A549 (cell line): ENCODE data around the gene GRID2IP. TPM values are rescaled to one million over a fixed set of nuclear protein-coding genes. Genes with fewer than 3 reads are reported as not detected.
A peak's percentile ranks its signal among the peaks of the same experiment; 100 is the strongest.

ENCODE experiments used
- ATAC-seq, 2 experiments: fragments of 200-7000 bp in 1 of 2; fragments of >200 bp in 1 of 2; cut with Nextera tagmentation in 1 of 2; cut with Tn5 transposase in 1 of 2; 3 replicates each; pipeline versions ENCODE4 v1.8.0 to v1.9.1; 2018 to 2020; ENCODE audit warnings: mild to moderate bottlenecking in 1 of 2, moderate library complexity in 1 of 2
- CTCF ChIA-PET: fragments of 300-600 bp; sonication (Branson Sonifier 250); formaldehyde crosslinking; extraction: SDS; loops from one replicate; lab custom pipeline; 2021; ENCODE audit warnings: antibody characterized with exemption, inconsistent platforms; lab: Yijun Ruan, JAX
- POLR2A ChIA-PET: fragments of 350-600 bp; formaldehyde crosslinking; extraction: SDS; loops from one replicate; lab custom pipeline; 2021; ENCODE audit warnings: antibody characterized with exemption, inconsistent platforms; lab: Yijun Ruan, JAX
- DNase-seq, 2 experiments: peaks; one replicate each; pipeline versions ENCODE4 v3.0.0 to v3.0.0-alpha.2; 2011 to 2016; ENCODE audit warnings: low read depth in 1 of 2, low spot score in 1 of 2
- FAIRE-seq: peaks from 2 replicates; lab custom pipeline; 2011; peaks lifted over from hg19 to GRCh38; lab: Jason Lieb, UNC
- H3K27ac ChIP-seq, 2 experiments: fragments of >200 bp; sonication (Bioruptor Twin); formaldehyde crosslinking; 3 replicates each; pipeline ENCODE4 v1.5.1; 2016 to 2017
- H3K4me1 ChIP-seq: fragments of >200 bp; sonication (Bioruptor Twin); formaldehyde crosslinking; 3 replicates; pipeline ENCODE4 v1.6.1; 2016
- H3K4me2 ChIP-seq: fragments of >200 bp; sonication (Bioruptor Twin); formaldehyde crosslinking; 3 replicates; pipeline ENCODE4 v1.6.1; 2016
- H3K4me3 ChIP-seq: fragments of >200 bp; sonication (Bioruptor Twin); formaldehyde crosslinking; 3 replicates; pipeline ENCODE4 v1.5.1; 2016
- H3K9me3 ChIP-seq: fragments of >200 bp; sonication (Bioruptor Twin); formaldehyde crosslinking; 3 replicates; pipeline ENCODE4 v1.6.1; 2016
- CBX8 ChIP-seq: fragments of 200-600 bp; sonication (generic); IDR thresholded peaks from 2 replicates; pipeline ENCODE4 v1.6.1; 2016
- CHD2 ChIP-seq: fragments of 150-350 bp; IDR thresholded peaks from 2 replicates; pipeline ENCODE4 v1.6.1; 2014; ENCODE audit warnings: low read length; ENCODE audit not compliant: partially characterized antibody
- EP300 ChIP-seq, 2 experiments: fragments of >200 bp; sonication (Bioruptor Twin); formaldehyde crosslinking; IDR thresholded peaks; 2 replicates in 1 of 2; 3 replicates in 1 of 2; pipeline ENCODE4 v1.6.1; 2016 to 2017
- FOSB ChIP-seq: fragments of 250-450 bp; sonication (Bioruptor Pico); IDR thresholded peaks from 2 replicates; pipeline ENCODE4 v1.5.0; 2020; ENCODE audit warnings: mild to moderate bottlenecking, moderate library complexity
- HES2 ChIP-seq: fragments of >200 bp; sonication (Bioruptor Twin); formaldehyde crosslinking; IDR thresholded peaks from 2 replicates; pipeline ENCODE4 v1.6.1; 2016
- HEYL ChIP-seq: fragments of 250-450 bp; sonication (Bioruptor Pico); IDR thresholded peaks from 2 replicates; pipeline ENCODE4 v1.8.0; 2021; ENCODE audit warnings: mild to moderate bottlenecking, moderate library complexity
- JUNB ChIP-seq: fragments of >200 bp; sonication (Bioruptor Twin); formaldehyde crosslinking; IDR thresholded peaks from 2 replicates; pipeline ENCODE4 v1.6.1; 2016
- KDM1A ChIP-seq: fragments of 200-600 bp; sonication (generic); IDR thresholded peaks from 2 replicates; pipeline ENCODE4 v1.6.1; 2016; ENCODE audit warnings: low read depth, mild to moderate bottlenecking
- KDM5A ChIP-seq: fragments of 200-600 bp; sonication (generic); IDR thresholded peaks from 2 replicates; pipeline ENCODE4 v1.6.1; 2016; ENCODE audit warnings: antibody characterized with exemption, mild to moderate bottlenecking
- PBX3 ChIP-seq: IDR thresholded peaks from 2 replicates; pipeline ENCODE4 v1.6.1; 2012
- RAD21 ChIP-seq, 2 experiments: fragments of >200 bp in 1 of 2; sonication (Bioruptor Twin) in 1 of 2; formaldehyde crosslinking in 1 of 2; IDR thresholded peaks in 1 of 2; conservative IDR thresholded peaks in 1 of 2; 2 replicates in 1 of 2; 3 replicates in 1 of 2; pipeline ENCODE4 v1.6.1; 2012 to 2018; ENCODE audit warnings: inconsistent platforms in 1 of 2
- RARB ChIP-seq: fragments of 250-450 bp; sonication (Bioruptor Pico); IDR thresholded peaks from 2 replicates; pipeline ENCODE4 v1.8.0; 2021; ENCODE audit warnings: mild to moderate bottlenecking, moderate library complexity
- RFX5 ChIP-seq: fragments of 450-650 bp; IDR thresholded peaks from 2 replicates; pipeline ENCODE4 v1.7.1; 2014; ENCODE audit warnings: antibody characterized with exemption, mild to moderate bottlenecking, moderate library complexity
- USF2 ChIP-seq: fragments of 450-650 bp; IDR thresholded peaks from 2 replicates; pipeline ENCODE4 v1.6.1; 2014; ENCODE audit warnings: antibody characterized with exemption
- WGBS: methylation state at CpG from one replicate; pipeline ENCODE4 v1.1.6; 2017; ENCODE audit errors: missing lambda C conversion rate; 5-methylcytosine and 5-hydroxymethylcytosine counted together
- polyA plus RNA-seq, 4 experiments: library from polyadenylated mRNA; depleted of rRNA in 3 of 4; stranded (reverse); fragments of >200 nt; fragmentation: RNase III in 1 of 4; extraction: RNeasy Plus Mini Kit Qiagen cat#74134 plus additional on column Dnase treatment in 1 of 4; gene quantifications; 2 replicates in 3 of 4; 3 replicates in 1 of 4; pipeline ENCODE4 v1.2.3, GENCODE V29; 2011 to 2017
- TF ChIP-seq, protein P1 (sequence below): IDR thresholded peaks from 2 replicates; pipeline ENCODE4 v1.6.1; 2012
- TF ChIP-seq, protein P2 (sequence below): fragments of >200 bp; sonication (Bioruptor Twin); formaldehyde crosslinking; IDR thresholded peaks from 3 replicates; pipeline ENCODE4 v1.5.1; 2016
- TF ChIP-seq, protein P3 (sequence below): IDR thresholded peaks from 2 replicates; pipeline ENCODE4 v1.6.1; 2012; ENCODE audit warnings: low read depth, borderline replicate concordance

Gene GRID2IP
- polyA plus RNA-seq, 2 of the 4 experiments (the other 2 are of a cell fraction), result not detected

DNA sequence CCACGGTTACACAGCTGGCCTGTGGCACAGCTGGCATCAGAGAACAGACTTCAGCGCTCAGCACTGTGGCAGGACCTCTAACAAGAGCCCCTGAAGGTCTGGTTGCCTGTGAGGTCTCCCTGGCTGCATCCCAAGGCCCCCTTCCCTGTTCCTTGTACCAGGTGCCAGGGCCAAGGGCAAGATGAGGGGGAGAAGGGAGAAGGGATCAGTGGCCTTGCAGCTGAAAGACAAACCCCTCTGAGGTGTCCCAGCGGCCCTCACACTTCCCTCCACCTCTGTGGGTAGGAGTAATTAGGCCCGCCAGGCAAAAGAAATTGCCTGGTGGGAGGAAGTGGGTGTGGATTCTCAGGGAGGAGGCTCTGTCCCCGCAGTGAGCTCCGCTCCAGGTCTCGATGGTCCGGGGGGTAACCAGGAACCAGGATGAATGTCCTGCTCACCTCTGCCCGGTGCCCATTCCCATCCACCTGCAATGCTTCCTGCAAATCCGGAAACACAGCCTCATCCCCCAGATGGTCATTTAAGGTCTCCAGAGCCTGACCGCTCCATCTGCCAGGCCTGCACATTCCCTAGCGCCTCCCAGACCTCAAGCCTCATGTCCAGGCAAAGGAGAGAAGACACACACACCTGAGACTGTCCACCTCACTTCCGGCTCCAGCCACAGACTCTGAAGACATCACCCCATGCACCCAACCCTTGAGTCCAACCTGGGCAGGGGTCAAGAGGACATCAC, 22.7 kb downstream of the GRID2IP start:
- H3K27ac ChIP-seq, result no peak overlapping the region
- TF ChIP-seq, protein P1, sequence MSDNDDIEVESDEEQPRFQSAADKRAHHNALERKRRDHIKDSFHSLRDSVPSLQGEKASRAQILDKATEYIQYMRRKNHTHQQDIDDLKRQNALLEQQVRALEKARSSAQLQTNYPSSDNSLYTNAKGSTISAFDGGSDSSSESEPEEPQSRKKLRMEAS, result no peak
- no peak for FAIRE-seq
- ChIA-PET CTCF (interaction anchor here (0.8 to 1.5 kb wide), 3 partner anchors 49 to 329 kb away, joined by 3 to 4 read pairs (median 3); partner anchors contain the start of gene INTS15), POLR2A (interaction anchor here (0.5 kb wide), 1 partner anchor 64 kb away, joined by 3 read pairs; no protein-coding TSS in a partner anchor)
- no peaks in the 10 kb centered on the region for H3K9me3 ChIP-seq
- no peak for DNase-seq
- WGBS, result 69% methylated on average over 12 of the region's 13 CpGs
- no peak for ATAC-seq
- H3K4me3 ChIP-seq, result no peak overlapping the region
- H3K4me2 ChIP-seq, result no peak overlapping the region
- H3K4me1 ChIP-seq, result no peaks in the 10 kb centered on the region

DNA sequence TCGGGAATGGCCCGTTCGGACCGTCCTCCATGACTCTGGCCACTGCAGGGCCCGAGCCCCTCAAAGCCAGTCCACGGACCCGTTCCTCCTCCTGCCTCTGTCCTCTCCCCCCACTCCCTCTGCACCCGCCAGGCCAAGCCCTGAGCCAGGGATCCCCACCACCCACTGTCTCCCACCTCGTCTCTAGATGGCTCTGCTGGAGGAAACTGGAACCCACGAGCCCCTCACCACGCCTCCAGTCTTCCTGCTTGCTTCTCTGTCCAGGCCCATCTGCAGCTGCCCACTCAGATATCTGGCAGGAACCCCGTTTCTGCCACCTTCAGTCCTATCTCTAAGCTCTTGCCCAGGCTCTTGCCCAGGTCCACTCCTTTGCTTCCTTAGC, 24.3 kb downstream of the GRID2IP start:
- CTCF ChIA-PET, result interaction anchor here (0.5 to 0.7 kb wide), 2 partner anchors 42 to 65 kb away, joined by 3 to 5 read pairs; no protein-coding TSS in a partner anchor
- 63% methylated on average over 12 of the region's 12 CpGs for WGBS

DNA sequence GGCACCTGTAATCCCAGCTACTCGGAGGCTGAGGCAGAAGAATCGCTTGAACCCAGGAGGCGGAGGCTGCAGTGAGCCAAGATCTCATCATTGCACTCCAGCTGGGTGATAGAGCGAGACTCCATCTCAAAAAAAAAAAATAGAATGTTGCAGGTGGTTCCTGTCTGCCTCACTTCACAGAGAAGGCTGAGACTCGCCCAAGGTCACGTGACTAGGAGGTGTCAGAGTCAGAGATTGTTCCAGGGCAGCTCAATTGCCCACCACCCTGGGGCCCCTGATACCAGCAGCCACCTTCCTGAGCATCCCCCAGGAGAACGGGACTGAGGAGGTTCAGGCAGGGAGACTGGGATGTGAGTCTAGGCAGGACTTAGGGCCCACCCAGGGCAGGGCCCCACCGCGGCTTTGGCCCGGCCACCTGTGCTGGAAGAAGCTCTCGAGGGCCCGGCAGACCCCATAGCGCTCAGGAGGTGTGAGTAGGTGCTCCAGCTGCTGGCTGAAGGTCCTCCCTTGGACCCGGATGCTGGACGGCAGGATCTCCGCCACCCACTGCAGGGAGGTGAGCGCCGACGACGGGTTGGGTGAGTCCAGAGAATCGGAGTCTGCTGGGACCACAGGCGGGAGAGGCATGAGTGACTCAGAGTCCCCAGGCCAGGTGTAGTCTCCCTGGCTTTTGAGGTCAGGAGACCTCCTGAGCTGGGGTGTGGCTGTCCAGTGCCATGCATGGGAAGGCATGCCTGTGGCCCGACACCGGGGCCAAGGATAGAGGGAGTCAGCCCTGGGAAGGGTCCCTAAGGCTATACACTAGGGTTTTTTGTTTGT, 30.9 kb downstream of the GRID2IP start:
- Histone ChIP-seq H3K4me1 (0 out of 3 replicates have a peak, but pooled peaks cover 2% of the 10 kb centered on the region), H3K4me3 (no peak overlapping the region), H3K9me3 (peaks cover 3% of the 10 kb centered on the region; the same call in 1 of the 3 replicates), H3K27ac (no peak overlapping the region), H3K4me2 (no peak overlapping the region)
- ATAC-seq, result no peak
- DNase-seq, result no peak
- FAIRE-seq, result no peak
- 58% methylated on average over 14 of the region's 24 CpGs for WGBS
- POLR2A ChIA-PET, result no interaction called here
- TF ChIP-seq USF2 (peak; percentile 45), CBX8 (no peak)
- TF ChIP-seq, protein P2, sequence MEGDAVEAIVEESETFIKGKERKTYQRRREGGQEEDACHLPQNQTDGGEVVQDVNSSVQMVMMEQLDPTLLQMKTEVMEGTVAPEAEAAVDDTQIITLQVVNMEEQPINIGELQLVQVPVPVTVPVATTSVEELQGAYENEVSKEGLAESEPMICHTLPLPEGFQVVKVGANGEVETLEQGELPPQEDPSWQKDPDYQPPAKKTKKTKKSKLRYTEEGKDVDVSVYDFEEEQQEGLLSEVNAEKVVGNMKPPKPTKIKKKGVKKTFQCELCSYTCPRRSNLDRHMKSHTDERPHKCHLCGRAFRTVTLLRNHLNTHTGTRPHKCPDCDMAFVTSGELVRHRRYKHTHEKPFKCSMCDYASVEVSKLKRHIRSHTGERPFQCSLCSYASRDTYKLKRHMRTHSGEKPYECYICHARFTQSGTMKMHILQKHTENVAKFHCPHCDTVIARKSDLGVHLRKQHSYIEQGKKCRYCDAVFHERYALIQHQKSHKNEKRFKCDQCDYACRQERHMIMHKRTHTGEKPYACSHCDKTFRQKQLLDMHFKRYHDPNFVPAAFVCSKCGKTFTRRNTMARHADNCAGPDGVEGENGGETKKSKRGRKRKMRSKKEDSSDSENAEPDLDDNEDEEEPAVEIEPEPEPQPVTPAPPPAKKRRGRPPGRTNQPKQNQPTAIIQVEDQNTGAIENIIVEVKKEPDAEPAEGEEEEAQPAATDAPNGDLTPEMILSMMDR, result no peak
- CTCF ChIA-PET, result interaction anchor here (0.8 to 2.4 kb wide), 4 partner anchors 10 to 54 kb away, joined by 3 to 9 read pairs (median 4); no protein-coding TSS in a partner anchor

More for the DNA sequence above, 24.3 kb downstream of the GRID2IP start:
- H3K4me3 ChIP-seq, result peak overlapping the region; percentile 44
- ATAC-seq, result no peak
- POLR2A ChIA-PET, result no interaction called here
- H3K4me2 ChIP-seq, result peak overlapping the region; percentile 84
- H3K27ac ChIP-seq, result peak overlapping the region in 1 of 2 experiments; percentile 70; a peak in 4 of 6 replicates
- no peaks in the 10 kb centered on the region for H3K9me3 ChIP-seq
- no peak for TF ChIP-seq RFX5
- TF ChIP-seq, protein P3, sequence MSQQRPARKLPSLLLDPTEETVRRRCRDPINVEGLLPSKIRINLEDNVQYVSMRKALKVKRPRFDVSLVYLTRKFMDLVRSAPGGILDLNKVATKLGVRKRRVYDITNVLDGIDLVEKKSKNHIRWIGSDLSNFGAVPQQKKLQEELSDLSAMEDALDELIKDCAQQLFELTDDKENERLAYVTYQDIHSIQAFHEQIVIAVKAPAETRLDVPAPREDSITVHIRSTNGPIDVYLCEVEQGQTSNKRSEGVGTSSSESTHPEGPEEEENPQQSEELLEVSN, result no peak
- TF ChIP-seq, protein P1, result no peak
- TF ChIP-seq EP300 (IDR thresholded peaks at IDR 0.05), result no peak
- TF ChIP-seq RARB (CRISPR knock-in tag), result no peak
- TF ChIP-seq KDM1A, result no peak
- TF ChIP-seq PBX3, result no peak
- TF ChIP-seq KDM5A, result no peak
- no peak for TF ChIP-seq FOSB
- no peak for TF ChIP-seq CHD2
- TF ChIP-seq RAD21 (conservative IDR thresholded peaks at IDR 0.05 in 1 of 2, IDR thresholded peaks at IDR 0.05 in 1 of 2), result no peak
- no peak for TF ChIP-seq HEYL (CRISPR knock-in tag)
- no peak for TF ChIP-seq JUNB
- no peak for TF ChIP-seq HES2
- no peaks in the 10 kb centered on the region for H3K4me1 ChIP-seq
- FAIRE-seq, result no peak
- DNase-seq, result no peak
